Suprapubic skin (tissue), 3 donors: ENCODE results near the gene CHST12.
"Not testable (repeated sequence)": the region's sequence is repeated elsewhere in the genome, so short reads cannot be mapped to it uniquely, and the experiment has no call there.

Experiments used
- CTCF ChIP-seq, 2 donors: fragments of 200-600 bp in 1 of 2; fragments of 450-650 bp in 1 of 2; sonication (generic) in 1 of 2; IDR thresholded peaks; one replicate each; pipeline ENCODE4 v1.5.1; 2016 to 2019; ENCODE audit warnings: antibody characterized with exemption in 2 of 2, mild to moderate bottlenecking in 1 of 2, moderate library complexity in 1 of 2
- POLR2A ChIP-seq, 2 donors: fragments of 450-650 bp; IDR thresholded peaks; one replicate each; pipeline ENCODE4 v1.6.1; 2017; ENCODE audit warnings: antibody characterized with exemption in 2 of 2, mild to moderate bottlenecking in 2 of 2, moderate library complexity in 2 of 2

- TF ChIP-seq POLR2A, CTCF (IDR thresholded peaks at IDR 0.05): not testable (repeated sequence)
Measured at GRCh38 chr7:2417178-2417577, 13.8 kb downstream of the CHST12 start.
